Neuron (in vitro differentiated cells): ENCODE measurements around the gene OSGIN1.

Experiments
- H2AFZ ChIP-seq: one replicate; pipeline ENCODE4 v1.6.1; 2013; ENCODE audit warnings: low read depth, mild to moderate bottlenecking, inconsistent platforms, low read length, moderate library complexity
- H3K27me3 ChIP-seq: one replicate; pipeline ENCODE4 v1.6.1; 2013; ENCODE audit warnings: low read length; ENCODE audit not compliant: insufficient read depth
- H3K36me3 ChIP-seq: one replicate; pipeline ENCODE4 v1.6.1; 2013; ENCODE audit warnings: low read length; ENCODE audit not compliant: insufficient read depth
- H3K4me1 ChIP-seq: one replicate; pipeline ENCODE4 v1.6.1; 2013; ENCODE audit warnings: low read length; ENCODE audit not compliant: insufficient read depth
- H3K4me3 ChIP-seq: 2 replicates; pipeline ENCODE4 v1.5.1; 2013; ENCODE audit warnings: mild to moderate bottlenecking, low read length, moderate library complexity
- H3K9me3 ChIP-seq: one replicate; pipeline ENCODE4 v1.6.1; 2013; ENCODE audit warnings: low read length

OSGIN1 gene

GRCh38 chr16:83931556-83931955 lies 21.5 kb upstream of the OSGIN1 start:
- no peaks in the 10 kb centered on the region for H3K27me3 ChIP-seq
- H3K4me3 ChIP-seq = no peak overlapping the region
- no peaks in the 10 kb centered on the region for H3K9me3 ChIP-seq

GRCh38 chr16:83932304-83932703 lies 20.7 kb upstream of the OSGIN1 start:
- no peaks in the 10 kb centered on the region for H3K4me1 ChIP-seq
- no peaks in the 10 kb centered on the region for H3K9me3 ChIP-seq
- no peak overlapping the region for H2AFZ ChIP-seq
- H3K27me3 ChIP-seq = no peaks in the 10 kb centered on the region
- no peak overlapping the region for H3K4me3 ChIP-seq
- no peaks in the 10 kb centered on the region for H3K36me3 ChIP-seq

More at GRCh38 chr16:83931556-83931955, 21.5 kb upstream of the OSGIN1 start:
- H2AFZ ChIP-seq = no peak overlapping the region
- H3K36me3 ChIP-seq = no peaks in the 10 kb centered on the region
- no peaks in the 10 kb centered on the region for H3K4me1 ChIP-seq

GRCh38 chr16:83932955-83933673 lies 19.9 kb upstream of the OSGIN1 start:
- no peak overlapping the region for H3K4me3 ChIP-seq
- H3K27me3 ChIP-seq = no peaks in the 10 kb centered on the region
- no peaks in the 10 kb centered on the region for H3K9me3 ChIP-seq
- H3K4me1 ChIP-seq = no peaks in the 10 kb centered on the region
- no peak overlapping the region for H2AFZ ChIP-seq
- H3K36me3 ChIP-seq = no peaks in the 10 kb centered on the region

- H3K4me3 ChIP-seq = no peak overlapping the region
- no peaks in the 10 kb centered on the region for H3K27me3 ChIP-seq
- H3K4me1 ChIP-seq = no peaks in the 10 kb centered on the region
- no peaks in the 10 kb centered on the region for H3K36me3 ChIP-seq
- no peaks in the 10 kb centered on the region for H3K9me3 ChIP-seq
- H2AFZ ChIP-seq = no peak overlapping the region
Measured at GRCh38 chr16:83933885-83934683, 19.0 kb upstream of the OSGIN1 start.

GRCh38 chr16:83934684-83934977 lies 18.4 kb upstream of the OSGIN1 start:
- Histone ChIP-seq H3K9me3 (no peaks in the 10 kb centered on the region), H3K27me3 (no peaks in the 10 kb centered on the region), H3K4me1 (no peaks in the 10 kb centered on the region), H3K36me3 (no peaks in the 10 kb centered on the region), H3K4me3 (no peak overlapping the region), H2AFZ (no peak overlapping the region)

GRCh38 chr16:83935005-83935857 lies 17.8 kb upstream of the OSGIN1 start:
- Histone ChIP-seq H3K4me1 (no peaks in the 10 kb centered on the region), H2AFZ (no peak overlapping the region), H3K36me3 (no peaks in the 10 kb centered on the region), H3K4me3 (no peak overlapping the region), H3K27me3 (no peaks in the 10 kb centered on the region), H3K9me3 (no peaks in the 10 kb centered on the region)

DNA sequence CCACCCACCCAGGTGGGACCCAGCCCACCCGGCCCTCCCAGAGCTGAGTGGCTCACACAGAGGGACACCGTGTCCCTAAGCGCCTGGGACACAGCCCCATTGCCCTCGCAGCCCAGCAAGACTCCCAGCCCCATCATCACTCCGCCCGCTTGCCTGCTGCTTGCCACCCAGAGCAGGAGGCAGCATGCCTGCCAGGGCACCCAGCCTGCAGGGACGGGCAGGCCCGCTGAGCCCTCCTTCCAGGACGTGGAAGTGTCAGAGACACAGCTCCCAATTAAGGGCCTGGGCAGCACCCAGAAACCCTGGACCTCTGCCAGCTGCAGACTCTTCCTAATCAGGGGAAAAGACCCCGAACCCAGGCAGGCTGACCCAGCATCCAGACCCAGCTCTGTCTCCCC lies 17.2 kb upstream of the OSGIN1 start:
- H3K4me1 ChIP-seq = no peaks in the 10 kb centered on the region
- no peaks in the 10 kb centered on the region for H3K9me3 ChIP-seq
- no peaks in the 10 kb centered on the region for H3K27me3 ChIP-seq

DNA sequence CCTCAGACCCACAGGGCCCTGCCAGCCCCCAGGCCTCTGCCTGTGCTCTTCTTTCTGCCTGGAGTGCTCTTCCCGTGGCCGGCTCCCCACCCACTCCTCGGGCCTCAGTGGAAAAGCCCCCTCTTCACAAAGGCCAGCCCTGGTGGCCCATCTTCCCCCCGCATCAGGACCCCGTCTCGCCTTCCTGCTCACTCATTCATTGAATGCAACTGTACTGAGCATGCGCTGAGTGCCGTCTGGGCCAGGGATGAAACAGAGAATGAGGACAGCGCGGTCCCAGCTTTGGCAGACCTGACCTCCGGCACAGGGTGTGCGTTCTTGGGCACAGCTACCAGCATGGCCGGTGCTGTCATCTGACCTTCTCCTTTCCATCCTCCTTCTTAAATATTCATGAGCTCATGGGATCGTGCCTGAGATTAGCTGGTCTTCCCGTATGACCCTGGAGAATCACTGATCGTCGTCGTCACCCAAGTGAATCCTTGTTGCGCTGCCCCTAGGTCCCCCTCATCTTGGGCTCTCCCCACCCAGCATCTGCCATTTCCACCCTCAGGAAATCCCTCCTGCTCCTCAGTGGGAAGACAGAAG lies 16.4 kb upstream of the OSGIN1 start:
- Histone ChIP-seq H3K27me3 (no peaks in the 10 kb centered on the region), H3K9me3 (no peaks in the 10 kb centered on the region), H3K4me3 (no peak overlapping the region), H2AFZ (no peak overlapping the region), H3K36me3 (no peaks in the 10 kb centered on the region), H3K4me1 (no peaks in the 10 kb centered on the region)

More for the DNA sequence above, 17.2 kb upstream of the OSGIN1 start:
- no peak overlapping the region for H3K4me3 ChIP-seq
- no peaks in the 10 kb centered on the region for H3K36me3 ChIP-seq
- H2AFZ ChIP-seq = no peak overlapping the region

DNA sequence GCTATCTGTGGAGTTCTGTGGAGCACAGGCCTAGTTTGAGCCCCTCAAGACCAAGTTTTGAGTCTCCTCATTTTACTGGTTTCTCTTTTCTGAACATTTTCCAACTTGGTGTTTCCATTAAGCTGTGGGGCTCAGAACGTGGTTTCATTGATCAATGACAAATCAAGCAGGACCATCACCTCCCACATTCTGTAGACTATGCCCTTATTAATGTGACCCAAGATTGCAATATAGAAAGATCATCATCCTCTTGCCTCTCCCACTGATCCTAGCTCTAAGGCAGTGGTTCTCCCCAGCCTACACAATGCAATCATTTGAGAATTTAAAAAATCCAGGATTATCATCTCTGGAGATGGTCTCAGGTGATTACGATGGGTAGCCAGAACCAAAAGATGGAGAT lies 15.8 kb upstream of the OSGIN1 start:
- Histone ChIP-seq H3K36me3 (no peaks in the 10 kb centered on the region), H3K27me3 (no peaks in the 10 kb centered on the region), H3K4me1 (no peaks in the 10 kb centered on the region), H3K4me3 (no peak overlapping the region), H3K9me3 (no peaks in the 10 kb centered on the region), H2AFZ (no peak overlapping the region)

GRCh38 chr16:83937922-83938885 lies 14.8 kb upstream of the OSGIN1 start:
- Histone ChIP-seq H3K36me3 (no peaks in the 10 kb centered on the region), H3K4me1 (no peaks in the 10 kb centered on the region), H2AFZ (no peak overlapping the region), H3K27me3 (no peaks in the 10 kb centered on the region), H3K9me3 (no peaks in the 10 kb centered on the region), H3K4me3 (no peak overlapping the region)

DNA sequence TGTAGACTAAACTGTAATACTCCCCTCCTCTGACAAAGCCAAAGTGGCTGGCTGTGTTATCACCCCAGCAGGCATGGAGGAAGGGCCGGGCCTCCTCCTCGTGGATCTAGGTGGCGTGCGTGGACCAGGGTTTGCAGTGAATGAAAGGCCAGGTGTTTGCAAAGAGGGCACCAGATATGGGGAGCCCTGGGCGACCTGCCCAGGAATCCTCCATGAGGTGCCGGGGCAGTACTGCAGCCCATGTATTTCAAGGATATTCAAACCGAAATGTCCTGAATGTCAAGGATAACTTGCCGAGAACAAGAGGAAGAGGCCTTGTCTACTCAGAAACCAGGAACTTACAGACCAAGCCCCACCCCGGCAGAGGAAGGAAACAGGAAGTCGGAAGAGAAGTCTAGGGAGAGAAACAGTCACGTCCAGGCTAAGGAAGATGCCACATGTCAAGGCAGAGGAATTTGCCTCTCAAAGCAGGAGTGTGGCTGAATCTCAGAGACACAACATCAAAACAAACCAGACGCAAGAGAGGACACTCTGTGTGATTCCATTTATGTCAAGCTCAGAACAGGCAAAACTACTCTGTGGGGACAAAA lies 13.7 kb upstream of the OSGIN1 start:
- no peaks in the 10 kb centered on the region for H3K9me3 ChIP-seq
- H2AFZ ChIP-seq = no peak overlapping the region
- H3K4me1 ChIP-seq = no peaks in the 10 kb centered on the region
- H3K27me3 ChIP-seq = no peaks in the 10 kb centered on the region
- no peak overlapping the region for H3K4me3 ChIP-seq
- H3K36me3 ChIP-seq = no peaks in the 10 kb centered on the region

- no peaks in the 10 kb centered on the region for H3K27me3 ChIP-seq
- no peaks in the 10 kb centered on the region for H3K36me3 ChIP-seq
- H3K9me3 ChIP-seq = no peaks in the 10 kb centered on the region
- no peak overlapping the region for H3K4me3 ChIP-seq
- no peak overlapping the region for H2AFZ ChIP-seq
- no peaks in the 10 kb centered on the region for H3K4me1 ChIP-seq
Measured at GRCh38 chr16:83940119-83940518, 12.9 kb upstream of the OSGIN1 start.
